ENCODE results near the gene CRBN. TPM values are rescaled to one million over a fixed set of nuclear protein-coding genes. Genes with fewer than 3 reads are reported as not detected.

CRBN gene
- total RNA-seq, 1 experiment from 2014 or later, result 31.2 TPM

DNA sequence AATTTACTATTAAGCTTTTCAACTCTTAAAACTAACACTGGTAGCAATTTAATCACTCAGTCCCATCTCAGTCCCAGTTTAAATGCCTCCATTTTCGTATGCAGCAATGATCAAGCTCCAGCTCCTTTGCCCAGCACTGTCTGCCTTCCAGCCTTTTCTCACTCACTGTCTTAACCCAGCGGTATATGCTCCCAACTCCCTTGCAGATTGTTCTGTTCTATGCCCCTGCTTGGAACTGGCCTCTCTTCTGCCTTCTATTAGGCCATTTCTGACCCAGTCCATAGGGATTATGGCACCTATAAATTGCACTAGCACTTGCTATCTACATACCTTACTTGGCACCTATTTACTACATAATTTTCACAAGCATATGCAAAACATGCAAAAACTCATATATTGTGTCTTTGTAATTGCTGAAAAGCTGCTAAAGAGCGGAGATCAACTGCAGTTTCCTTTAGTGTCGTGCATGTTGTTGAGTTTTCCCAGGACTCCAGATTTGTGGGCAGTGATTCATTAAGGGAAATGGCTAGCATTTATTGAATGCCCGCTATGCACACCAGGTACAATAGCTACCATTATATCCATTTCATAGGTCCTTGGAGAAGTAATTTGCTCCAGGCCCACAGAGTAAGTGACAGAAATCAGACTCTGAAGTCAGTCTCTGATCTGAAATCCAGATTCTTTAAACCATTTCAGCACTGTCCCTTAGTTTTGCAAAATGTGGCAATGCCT lies 24.4 kb downstream of the CRBN start:
- POLR2A ChIA-PET (ENCODE audit: unreplicated experiment), result no interaction called here
- Histone ChIP-seq H3K27ac (ENCODE audit: low read length) (no peak overlapping the region), H3K9me3 (ENCODE audit: low read length) (no peaks in the 10 kb centered on the region), H3F3A (ENCODE audit: low read length, unreplicated experiment) (peaks cover 5% of the 10 kb centered on the region), H3K4me3 (ENCODE audit: low read length) (no peak overlapping the region), H3K4me1 (ENCODE audit: insufficient read depth, low read length) (peaks cover 9% of the 10 kb centered on the region), H3K9ac (ENCODE audit: low read length) (no peak overlapping the region), H3K79me2 (ENCODE audit: low read length) (no peaks in the 10 kb centered on the region), H3K4me2 (ENCODE audit: low read length) (no peak overlapping the region), H2AFZ (ENCODE audit: low read length) (no peak overlapping the region), H3K9me2 (replicated peaks; ENCODE audit: low read length) (no peaks in the 10 kb centered on the region), H3K36me3 (ENCODE audit: low read depth, low read length) (peaks cover 65% of the 10 kb centered on the region), H3K27me3 (ENCODE audit: low read length) (no peaks in the 10 kb centered on the region), H4K20me1 (ENCODE audit: low read length) (no peaks in the 10 kb centered on the region)
- DNase-seq (no peak), ATAC-seq (no peak)
- intact Hi-C loops (cut with micrococcal nuclease), result no loop called here
- TF ChIP-seq EZH2 (IDR thresholded peaks at IDR 0.05; ENCODE audit: low read length, unreplicated experiment), result no peak
- no peak for TF ChIP-seq EZH2phosphoT487 (IDR thresholded peaks at IDR 0.05; ENCODE audit: borderline replicate concordance, low read length)
- TF ChIP-seq, protein P1, sequence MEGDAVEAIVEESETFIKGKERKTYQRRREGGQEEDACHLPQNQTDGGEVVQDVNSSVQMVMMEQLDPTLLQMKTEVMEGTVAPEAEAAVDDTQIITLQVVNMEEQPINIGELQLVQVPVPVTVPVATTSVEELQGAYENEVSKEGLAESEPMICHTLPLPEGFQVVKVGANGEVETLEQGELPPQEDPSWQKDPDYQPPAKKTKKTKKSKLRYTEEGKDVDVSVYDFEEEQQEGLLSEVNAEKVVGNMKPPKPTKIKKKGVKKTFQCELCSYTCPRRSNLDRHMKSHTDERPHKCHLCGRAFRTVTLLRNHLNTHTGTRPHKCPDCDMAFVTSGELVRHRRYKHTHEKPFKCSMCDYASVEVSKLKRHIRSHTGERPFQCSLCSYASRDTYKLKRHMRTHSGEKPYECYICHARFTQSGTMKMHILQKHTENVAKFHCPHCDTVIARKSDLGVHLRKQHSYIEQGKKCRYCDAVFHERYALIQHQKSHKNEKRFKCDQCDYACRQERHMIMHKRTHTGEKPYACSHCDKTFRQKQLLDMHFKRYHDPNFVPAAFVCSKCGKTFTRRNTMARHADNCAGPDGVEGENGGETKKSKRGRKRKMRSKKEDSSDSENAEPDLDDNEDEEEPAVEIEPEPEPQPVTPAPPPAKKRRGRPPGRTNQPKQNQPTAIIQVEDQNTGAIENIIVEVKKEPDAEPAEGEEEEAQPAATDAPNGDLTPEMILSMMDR (conservative IDR thresholded peaks at IDR 0.05; ENCODE audit: low read depth, low read length), result no peak
- CTCF ChIA-PET, result interaction anchor here (0.7 kb wide), 1 partner anchor 1143 kb away, joined by 3 read pairs; no protein-coding TSS in a partner anchor
- BruUV-seq (replicated peaks), result no TSS peak

DNA sequence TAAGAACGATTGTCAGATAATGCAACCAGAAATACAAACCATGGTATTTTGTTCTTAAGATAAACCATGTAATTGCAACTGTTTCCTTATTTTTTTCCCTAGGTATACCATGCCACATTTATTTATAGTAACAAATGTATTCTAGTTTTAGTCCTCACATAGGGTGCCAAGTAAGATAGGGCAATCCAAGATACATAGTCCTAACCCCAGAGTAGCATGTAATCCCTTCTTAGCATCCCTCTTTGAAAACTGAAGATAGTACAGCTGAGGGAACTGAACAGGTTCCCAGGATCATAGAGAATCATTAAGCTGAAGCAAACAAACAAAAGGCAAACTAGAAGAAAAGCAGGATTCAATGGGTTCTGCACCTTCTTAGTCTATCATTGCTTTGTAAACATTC lies 28.0 kb downstream of the CRBN start:
- DNase-seq (no peak), ATAC-seq (no peak)
- intact Hi-C loops (cut with micrococcal nuclease), result loop anchor here (2.0 kb wide), 1 partner anchor 19 kb away; no protein-coding TSS in a partner anchor
- no peaks in the 10 kb centered on the region for H3K27me3 ChIP-seq (ENCODE audit: low read length)
- no peaks in the 10 kb centered on the region for H3K79me2 ChIP-seq (ENCODE audit: low read length)
- no peak overlapping the region for H2AFZ ChIP-seq (ENCODE audit: low read length)
- ChIA-PET POLR2A (ENCODE audit: unreplicated experiment) (no interaction called here), CTCF (no interaction called here)
- no peaks in the 10 kb centered on the region for H3K9me3 ChIP-seq (ENCODE audit: low read length)
- peaks cover 87% of the 10 kb centered on the region for H3K36me3 ChIP-seq (ENCODE audit: low read depth, low read length)
- H3K4me2 ChIP-seq (ENCODE audit: low read length), result no peak overlapping the region
- peaks cover 9% of the 10 kb centered on the region for H3F3A ChIP-seq (ENCODE audit: low read length, unreplicated experiment)
- H3K9me2 ChIP-seq (replicated peaks; ENCODE audit: low read length), result no peaks in the 10 kb centered on the region
- H3K4me3 ChIP-seq (ENCODE audit: low read length), result no peak overlapping the region
- H3K4me1 ChIP-seq (ENCODE audit: insufficient read depth, low read length), result peaks cover 14% of the 10 kb centered on the region
- TF ChIP-seq EZH2phosphoT487 (IDR thresholded peaks at IDR 0.05; ENCODE audit: borderline replicate concordance, low read length) (no peak), EZH2 (IDR thresholded peaks at IDR 0.05; ENCODE audit: low read length, unreplicated experiment) (no peak)
- TF ChIP-seq, protein P1 (conservative IDR thresholded peaks at IDR 0.05; ENCODE audit: low read depth, low read length), result no peak
- BruUV-seq (replicated peaks), result no TSS peak
- no peak overlapping the region for H3K9ac ChIP-seq (ENCODE audit: low read length)
- no peak overlapping the region for H3K27ac ChIP-seq (ENCODE audit: low read length)
- H4K20me1 ChIP-seq (ENCODE audit: low read length), result 0 out of 2 replicates have a peak, but pooled peaks cover 5% of the 10 kb centered on the region

- POLR2A ChIA-PET (ENCODE audit: unreplicated experiment), result no interaction called here
- DNase-seq (no peak), ATAC-seq (no peak)
- no peaks in the 10 kb centered on the region for H3K9me2 ChIP-seq (replicated peaks; ENCODE audit: low read length)
- TF ChIP-seq EZH2 (IDR thresholded peaks at IDR 0.05; ENCODE audit: low read length, unreplicated experiment) (no peak), EZH2phosphoT487 (IDR thresholded peaks at IDR 0.05; ENCODE audit: borderline replicate concordance, low read length) (no peak)
- TF ChIP-seq, protein P1 (conservative IDR thresholded peaks at IDR 0.05; ENCODE audit: low read depth, low read length), result no peak
- no peak overlapping the region for H3K27ac ChIP-seq (ENCODE audit: low read length)
- H3K4me1 ChIP-seq (ENCODE audit: insufficient read depth, low read length), result peaks cover 14% of the 10 kb centered on the region
- H4K20me1 ChIP-seq (ENCODE audit: low read length), result peaks cover 5% of the 10 kb centered on the region; the same call in 1 of the 2 replicates
- H3K9me3 ChIP-seq (ENCODE audit: low read length), result no peaks in the 10 kb centered on the region
- no peak overlapping the region for H2AFZ ChIP-seq (ENCODE audit: low read length)
- BruUV-seq (replicated peaks), result no TSS peak
- H3K4me3 ChIP-seq (ENCODE audit: low read length), result no peak overlapping the region
- no peak overlapping the region for H3K9ac ChIP-seq (ENCODE audit: low read length)
- peaks cover 86% of the 10 kb centered on the region for H3K36me3 ChIP-seq (ENCODE audit: low read depth, low read length)
- H3K79me2 ChIP-seq (ENCODE audit: low read length), result no peaks in the 10 kb centered on the region
- CTCF ChIA-PET, result no interaction called here
- H3K4me2 ChIP-seq (ENCODE audit: low read length), result no peak overlapping the region
- H3F3A ChIP-seq (ENCODE audit: low read length, unreplicated experiment), result peaks cover 9% of the 10 kb centered on the region
- intact Hi-C loops (cut with micrococcal nuclease), result no loop called here
- H3K27me3 ChIP-seq (ENCODE audit: low read length), result no peaks in the 10 kb centered on the region
Observed at GRCh38 chr3:3149560-3149959, 29.9 kb downstream of the CRBN start.
